IPS-20b (cell line): ENCODE measurements around the gene TXNRD2.

ENCODE experiments used
- H3K27ac ChIP-seq: one replicate; pipeline ENCODE4 v1.5.1; 2013; ENCODE audit warnings: low read length
- H3K27me3 ChIP-seq: 2 replicates; pipeline ENCODE4 v1.6.1; 2013; ENCODE audit warnings: mild to moderate bottlenecking, low read length, inconsistent platforms; ENCODE audit not compliant: insufficient read depth
- H3K36me3 ChIP-seq: 2 replicates; pipeline ENCODE4 v1.6.1; 2013; ENCODE audit warnings: low read depth, mild to moderate bottlenecking, inconsistent platforms, low read length, moderate library complexity; ENCODE audit not compliant: insufficient read depth
- H3K4me1 ChIP-seq: 2 replicates; pipeline ENCODE4 v1.6.1; 2013; ENCODE audit warnings: mild to moderate bottlenecking, control low read depth, inconsistent platforms, low read length, moderate library complexity; ENCODE audit not compliant: insufficient read depth
- H3K4me3 ChIP-seq: 2 replicates; pipeline ENCODE4 v1.5.1; 2013; ENCODE audit warnings: mild to moderate bottlenecking, low read length, inconsistent platforms
- H3K9ac ChIP-seq: 2 replicates; pipeline ENCODE4 v1.6.1; 2013; ENCODE audit warnings: low read depth, mild to moderate bottlenecking, inconsistent platforms, low read length, moderate library complexity
- H3K9me3 ChIP-seq: 2 replicates; pipeline ENCODE4 v1.6.1; 2013; ENCODE audit warnings: mild to moderate bottlenecking, low read depth, low read length, inconsistent platforms; ENCODE audit not compliant: insufficient read depth

TXNRD2 gene

GRCh38 chr22:19869497-19870152, 72.0 kb downstream of the TXNRD2 start:
- Histone ChIP-seq H3K9ac (no peak overlapping the region), H3K9me3 (no peaks in the 10 kb centered on the region), H3K27ac (no peak overlapping the region)

GRCh38 chr22:19868773-19869471, 72.7 kb downstream of the TXNRD2 start:
- H3K4me3 ChIP-seq = no peak overlapping the region
- H3K9me3 ChIP-seq = no peaks in the 10 kb centered on the region
- no peaks in the 10 kb centered on the region for H3K36me3 ChIP-seq
- no peaks in the 10 kb centered on the region for H3K27me3 ChIP-seq
- H3K4me1 ChIP-seq = peaks cover 6% of the 10 kb centered on the region; the same call in 1 of the 2 replicates
- H3K9ac ChIP-seq = no peak overlapping the region
- no peak overlapping the region for H3K27ac ChIP-seq

More at GRCh38 chr22:19869497-19870152, 72.0 kb downstream of the TXNRD2 start:
- H3K36me3 ChIP-seq = no peaks in the 10 kb centered on the region
- H3K27me3 ChIP-seq = no peaks in the 10 kb centered on the region
- no peak overlapping the region for H3K4me3 ChIP-seq
- H3K4me1 ChIP-seq = peaks cover 6% of the 10 kb centered on the region; the same call in 1 of the 2 replicates

- Histone ChIP-seq H3K36me3 (no peaks in the 10 kb centered on the region), H3K4me3 (no peak overlapping the region), H3K9ac (no peak overlapping the region), H3K27me3 (no peaks in the 10 kb centered on the region), H3K4me1 (peaks cover 6% of the 10 kb centered on the region; the same call in 1 of the 2 replicates), H3K9me3 (no peaks in the 10 kb centered on the region), H3K27ac (no peak overlapping the region)
These were observed 73.3 kb downstream of the TXNRD2 start for GRCh38 chr22:19868333-19868732.

GRCh38 chr22:19867617-19868016, 74.0 kb downstream of the TXNRD2 start:
- Histone ChIP-seq H3K9me3 (no peaks in the 10 kb centered on the region), H3K9ac (no peak overlapping the region), H3K36me3 (no peaks in the 10 kb centered on the region), H3K4me3 (no peak overlapping the region), H3K27ac (no peak overlapping the region), H3K27me3 (no peaks in the 10 kb centered on the region), H3K4me1 (peaks cover 6% of the 10 kb centered on the region; the same call in 1 of the 2 replicates)

GRCh38 chr22:19866665-19867009, 75.0 kb downstream of the TXNRD2 start:
- peaks cover 6% of the 10 kb centered on the region; the same call in 1 of the 2 replicates for H3K4me1 ChIP-seq
- no peaks in the 10 kb centered on the region for H3K27me3 ChIP-seq
- no peaks in the 10 kb centered on the region for H3K36me3 ChIP-seq
- no peak overlapping the region for H3K9ac ChIP-seq
- H3K27ac ChIP-seq = no peak overlapping the region
- H3K4me3 ChIP-seq = no peak overlapping the region
- H3K9me3 ChIP-seq = no peaks in the 10 kb centered on the region

GRCh38 chr22:19865141-19865829, 76.3 kb downstream of the TXNRD2 start:
- Histone ChIP-seq H3K4me1 (peaks cover 6% of the 10 kb centered on the region; the same call in 1 of the 2 replicates), H3K27ac (no peak overlapping the region), H3K9ac (no peak overlapping the region), H3K27me3 (no peaks in the 10 kb centered on the region), H3K4me3 (no peak overlapping the region), H3K9me3 (no peaks in the 10 kb centered on the region), H3K36me3 (no peaks in the 10 kb centered on the region)

- no peak overlapping the region for H3K27ac ChIP-seq
- H3K9ac ChIP-seq = no peak overlapping the region
- H3K36me3 ChIP-seq = no peaks in the 10 kb centered on the region
- H3K9me3 ChIP-seq = no peaks in the 10 kb centered on the region
- no peak overlapping the region for H3K4me3 ChIP-seq
- H3K27me3 ChIP-seq = no peaks in the 10 kb centered on the region
- peaks cover 6% of the 10 kb centered on the region; the same call in 1 of the 2 replicates for H3K4me1 ChIP-seq
These were observed 77.0 kb downstream of the TXNRD2 start for GRCh38 chr22:19864538-19865106.

- H3K27ac ChIP-seq = no peak overlapping the region
- no peaks in the 10 kb centered on the region for H3K36me3 ChIP-seq
- H3K27me3 ChIP-seq = no peaks in the 10 kb centered on the region
- H3K4me3 ChIP-seq = no peak overlapping the region
- no peak overlapping the region for H3K9ac ChIP-seq
- no peaks in the 10 kb centered on the region for H3K9me3 ChIP-seq
- 0 out of 2 replicates have a peak, but pooled peaks cover 3% of the 10 kb centered on the region for H3K4me1 ChIP-seq
These were observed 78.0 kb downstream of the TXNRD2 start for GRCh38 chr22:19863571-19863970.

- no peaks in the 10 kb centered on the region for H3K27me3 ChIP-seq
- no peak overlapping the region for H3K4me3 ChIP-seq
- H3K36me3 ChIP-seq = no peaks in the 10 kb centered on the region
- no peak overlapping the region for H3K27ac ChIP-seq
- H3K9ac ChIP-seq = no peak overlapping the region
- H3K4me1 ChIP-seq = peaks cover 6% of the 10 kb centered on the region; the same call in 1 of the 2 replicates
- no peaks in the 10 kb centered on the region for H3K9me3 ChIP-seq
These were observed 78.9 kb downstream of the TXNRD2 start for GRCh38 chr22:19862619-19863246.

GRCh38 chr22:19859861-19860510, 81.6 kb downstream of the TXNRD2 start:
- peaks cover 13% of the 10 kb centered on the region; the same call in 1 of the 2 replicates for H3K4me1 ChIP-seq
- no peak overlapping the region for H3K4me3 ChIP-seq
- H3K27ac ChIP-seq = no peak overlapping the region
- H3K9ac ChIP-seq = no peak overlapping the region
- H3K9me3 ChIP-seq = no peaks in the 10 kb centered on the region
- no peaks in the 10 kb centered on the region for H3K27me3 ChIP-seq
- no peaks in the 10 kb centered on the region for H3K36me3 ChIP-seq

GRCh38 chr22:19857382-19857781, 84.2 kb downstream of the TXNRD2 start:
- Histone ChIP-seq H3K27me3 (no peaks in the 10 kb centered on the region), H3K27ac (no peak overlapping the region), H3K4me3 (no peak overlapping the region), H3K4me1 (peaks cover 21% of the 10 kb centered on the region; the same call in 1 of the 2 replicates), H3K9me3 (no peaks in the 10 kb centered on the region), H3K36me3 (peaks cover 4% of the 10 kb centered on the region; the same call in 1 of the 2 replicates), H3K9ac (no peak overlapping the region)
